Esophagus (tissue), 2 donors: ENCODE measurements around the gene ZNF578. TPM values are rescaled to one million over a fixed set of nuclear protein-coding genes. Genes with fewer than 3 reads are reported as not detected.
A peak's percentile ranks its signal among the peaks of the same experiment; 100 is the strongest.
"Not testable (repeated sequence)": the region's sequence is repeated elsewhere in the genome, so short reads cannot be mapped to it uniquely, and the experiment has no call there.

Source experiments
- H3K27ac ChIP-seq, 2 donors: one replicate each; pipeline ENCODE4 v1.5.1; 2013; ENCODE audit warnings: low read depth in 2 of 2, mild to moderate bottlenecking in 2 of 2, inconsistent platforms in 1 of 2, low read length in 1 of 2, moderate library complexity in 1 of 2
- H3K27me3 ChIP-seq, 2 donors: one replicate each; pipeline ENCODE4 v1.6.1; 2013; ENCODE audit warnings: low read length in 2 of 2, control low read depth in 1 of 2, mild to moderate bottlenecking in 1 of 2; ENCODE audit not compliant: insufficient read depth in 2 of 2, control insufficient read depth in 1 of 2
- H3K36me3 ChIP-seq, 2 donors: one replicate each; pipeline ENCODE4 v1.6.1; 2013; ENCODE audit warnings: low read length in 1 of 2; ENCODE audit not compliant: control insufficient read depth in 2 of 2, insufficient read depth in 2 of 2
- H3K4me1 ChIP-seq, 2 donors: one replicate each; pipeline ENCODE4 v1.6.1; 2013; ENCODE audit warnings: low read length in 1 of 2; ENCODE audit not compliant: control insufficient read depth in 2 of 2, insufficient read depth in 2 of 2
- H3K4me3 ChIP-seq, 2 donors: one replicate each; pipeline ENCODE4 v1.5.1; 2013; ENCODE audit warnings: low read length in 2 of 2, mild to moderate bottlenecking in 2 of 2, low read depth in 1 of 2, moderate library complexity in 1 of 2
- H3K9me3 ChIP-seq, 2 donors: one replicate each; pipeline ENCODE4 v1.6.1; 2013; ENCODE audit warnings: mild to moderate bottlenecking in 2 of 2, low read depth in 1 of 2, low read length in 1 of 2, moderate library complexity in 1 of 2; ENCODE audit not compliant: control insufficient read depth in 2 of 2, insufficient read depth in 1 of 2
- WGBS, 2 donors: extraction: QIAGEN DNeasy Blood & Tissue Kit; methylation state at CpG; one replicate each; pipeline ENCODE4 v1.1.7; 2013; 5-methylcytosine and 5-hydroxymethylcytosine counted together
- polyA plus RNA-seq, 2 donors: library from polyadenylated mRNA; stranded (reverse); fragments of 200-250 nt; gene quantifications; one replicate each; pipeline ENCODE4 v1.2.3, GENCODE V29; 2013
- donor health status: healthy with polysubstance abuse.
- donor health status: Bipolar disorder and iron deficiency.

Gene ZNF578
- polyA plus RNA-seq, 2 donors, result 0.27 to 0.35 TPM

GRCh38 chr19:52532480-52532879 is 79.1 kb downstream of the ZNF578 start:
- Histone ChIP-seq H3K27ac (no peak overlapping the region), H3K9me3 (no peaks in the 10 kb centered on the region), H3K4me3 (no peak overlapping the region), H3K27me3 (no peaks in the 10 kb centered on the region), H3K36me3 (no peaks in the 10 kb centered on the region), H3K4me1 (peaks cover 0 to 8% of the 10 kb centered on the region in 2 donors)
- WGBS, 2 donors, result 95 to 99% methylated on average over 2 of the region's 2 CpGs

GRCh38 chr19:52533901-52534300 is 80.5 kb downstream of the ZNF578 start:
- Histone ChIP-seq H3K9me3 (no peaks in the 10 kb centered on the region), H3K4me3 (no peak overlapping the region), H3K36me3 (no peaks in the 10 kb centered on the region), H3K4me1 (peaks cover 0 to 5% of the 10 kb centered on the region in 2 donors), H3K27ac (no peak overlapping the region), H3K27me3 (no peaks in the 10 kb centered on the region)
- WGBS, 2 donors, result 78 to 86% methylated on average over 5 of the region's 5 CpGs

GRCh38 chr19:52535385-52535770 is 82.0 kb downstream of the ZNF578 start:
- not testable (repeated sequence) for H3K4me1 ChIP-seq, H3K36me3 ChIP-seq, H3K9me3 ChIP-seq, H3K27me3 ChIP-seq
- H3K27ac ChIP-seq, result peak overlapping the region in 1 of 2 donors; percentile 86
- WGBS, 2 donors, result 5 to 27% methylated on average over 13 to 15 of the region's 15 CpGs
- peak overlapping the region; percentile 27 to 58 for H3K4me3 ChIP-seq

DNA sequence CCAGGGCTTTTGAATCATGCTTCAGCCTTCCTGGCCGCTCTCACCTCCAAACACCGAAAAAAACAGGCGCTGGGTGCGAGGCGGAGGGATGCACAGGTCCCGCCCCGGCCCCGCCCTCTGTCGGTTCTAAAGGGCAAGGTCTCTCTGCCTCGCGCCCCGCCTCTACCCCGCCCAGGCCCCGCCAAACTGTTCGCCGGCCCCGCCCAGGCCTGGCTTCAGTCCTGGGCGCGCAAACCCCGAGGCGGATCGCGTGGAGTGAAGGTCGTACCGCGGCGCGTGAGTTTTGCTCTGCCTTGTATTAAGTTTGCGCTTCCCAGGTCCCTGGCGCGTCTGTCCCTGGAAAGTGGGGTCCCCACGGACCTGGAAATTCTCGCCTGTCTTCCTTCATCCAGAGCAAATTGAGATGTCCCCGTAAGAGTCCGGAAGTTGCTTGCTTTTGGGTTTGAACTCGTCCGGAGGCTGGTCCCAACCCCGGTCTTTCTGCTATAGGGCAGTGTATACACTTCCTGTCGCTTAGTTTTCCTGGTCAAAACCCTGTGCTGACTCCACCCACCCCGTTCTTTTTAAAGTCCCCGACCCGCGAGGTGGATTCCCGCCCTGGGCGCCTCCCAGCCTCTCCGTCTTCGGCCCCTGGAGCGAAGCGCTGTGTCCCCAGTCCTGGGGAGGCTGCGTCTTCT is 82.6 kb downstream of the ZNF578 start:
- 2 to 13% methylated on average over 50 of the region's 50 CpGs for WGBS, 2 donors
- Histone ChIP-seq H3K4me1 (peaks cover 0 to 2% of the 10 kb centered on the region in 2 donors), H3K36me3 (no peaks in the 10 kb centered on the region), H3K27ac (peak overlapping the region; percentile 75 to 86), H3K27me3 (no peaks in the 10 kb centered on the region), H3K9me3 (no peaks in the 10 kb centered on the region), H3K4me3 (peak overlapping the region; percentile 53 to 58)

DNA sequence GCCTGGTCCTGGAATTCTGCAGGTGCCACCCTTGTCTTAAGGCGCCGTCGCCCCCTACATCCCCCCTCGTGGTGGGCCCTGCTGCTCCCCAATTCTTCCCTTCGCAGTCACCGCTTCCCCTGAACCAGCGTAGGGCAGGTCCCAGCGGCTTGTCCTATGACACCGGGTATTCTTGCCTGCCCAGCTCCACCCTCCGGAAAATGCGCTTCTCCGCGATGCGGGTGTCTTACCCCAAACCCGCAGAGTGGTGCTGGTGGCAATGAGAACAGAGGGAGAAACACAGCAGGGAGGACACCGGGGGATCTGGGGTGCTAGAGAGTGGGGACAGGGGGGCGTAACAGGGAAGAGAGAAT is 83.1 kb downstream of the ZNF578 start:
- WGBS, 2 donors, result 4 to 15% methylated on average over 17 of the region's 17 CpGs
- H3K9me3 ChIP-seq, result no peaks in the 10 kb centered on the region
- H3K27ac ChIP-seq, result peak overlapping the region; percentile 75 to 86
- H3K36me3 ChIP-seq, result no peaks in the 10 kb centered on the region
- H3K4me1 ChIP-seq, result peaks cover 0 to 2% of the 10 kb centered on the region in 2 donors
- peak overlapping the region; percentile 53 to 58 for H3K4me3 ChIP-seq
- H3K27me3 ChIP-seq, result no peaks in the 10 kb centered on the region

DNA sequence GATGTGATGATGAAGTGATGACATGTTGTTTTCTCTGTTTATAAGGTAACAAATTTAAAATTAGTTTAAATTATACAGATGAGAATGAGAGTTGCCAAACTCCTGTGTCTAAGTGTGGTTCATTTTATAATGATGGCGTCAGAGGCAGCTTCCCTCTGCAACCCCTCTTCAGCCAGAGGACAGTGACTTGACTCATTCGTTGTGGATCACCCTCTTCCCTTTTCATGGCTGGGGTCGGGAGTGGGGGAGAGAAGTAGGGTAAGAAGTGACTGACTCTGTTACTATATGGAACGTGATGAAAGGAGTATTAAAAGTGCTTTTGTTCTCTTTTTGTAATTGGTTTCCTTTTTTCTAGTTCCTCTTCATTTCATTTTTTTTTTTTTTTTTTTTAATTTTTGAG is 85.5 kb downstream of the ZNF578 start:
- H3K36me3 ChIP-seq, H3K9me3 ChIP-seq, H3K27ac ChIP-seq, H3K27me3 ChIP-seq, H3K4me1 ChIP-seq, H3K4me3 ChIP-seq: not testable (repeated sequence)
- WGBS, 2 donors, result 77 to 80% methylated on average over 4 of the region's 4 CpGs

DNA sequence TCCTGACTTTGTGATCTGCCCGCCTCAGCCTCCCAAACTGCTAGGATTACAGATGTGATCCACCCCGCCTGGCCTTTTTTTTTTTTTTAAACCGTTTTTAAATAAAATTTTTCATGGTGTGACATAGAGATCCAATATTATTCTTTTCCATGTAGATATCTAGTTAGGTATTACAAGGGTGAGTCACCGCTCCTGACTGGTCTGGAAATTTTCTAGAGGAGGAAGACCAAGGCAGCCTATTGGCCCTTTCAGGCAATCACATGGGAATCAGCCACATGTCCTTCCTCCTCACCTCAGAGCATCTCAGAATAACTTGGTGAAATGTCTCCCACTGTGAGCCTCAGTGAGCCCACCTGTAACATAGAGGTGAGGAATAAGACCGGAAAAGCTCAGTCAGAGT is 87.8 kb downstream of the ZNF578 start:
- not testable (repeated sequence) for H3K27me3 ChIP-seq, H3K4me3 ChIP-seq, H3K4me1 ChIP-seq, H3K27ac ChIP-seq
- H3K36me3 ChIP-seq, result peaks cover 12 to 17% of the 10 kb centered on the region in 2 donors
- WGBS, 2 donors, result 94 to 95% methylated on average over 5 of the region's 5 CpGs
- peaks cover 0 to 15% of the 10 kb centered on the region in 2 donors for H3K9me3 ChIP-seq

DNA sequence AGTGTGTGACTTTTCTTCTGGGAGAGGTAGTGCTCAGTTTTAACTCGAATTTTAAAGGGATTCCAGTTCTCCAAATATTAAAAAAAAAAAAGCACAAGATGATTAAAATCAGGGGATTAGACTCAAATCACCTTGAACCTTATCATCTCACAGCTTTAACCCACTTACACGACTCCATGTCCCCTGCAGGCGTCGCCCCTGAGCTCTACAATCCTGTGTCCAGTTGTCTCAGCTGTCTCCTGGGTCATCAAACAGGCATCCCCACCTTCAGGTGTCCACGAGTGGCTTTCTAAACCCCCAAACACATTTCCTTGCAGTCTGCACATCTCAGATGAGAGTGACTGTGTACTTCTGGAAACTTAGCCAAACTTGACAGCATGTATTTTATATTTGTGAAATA is 88.3 kb downstream of the ZNF578 start:
- WGBS, 2 donors, result 87% methylated on average over 5 of the region's 5 CpGs
- no peak overlapping the region for H3K4me3 ChIP-seq
- H3K27me3 ChIP-seq, result no peaks in the 10 kb centered on the region
- no peak overlapping the region for H3K27ac ChIP-seq
- peaks cover 0 to 2% of the 10 kb centered on the region in 2 donors for H3K4me1 ChIP-seq
- H3K36me3 ChIP-seq, result peaks cover 12 to 17% of the 10 kb centered on the region in 2 donors
- peaks cover 0 to 17% of the 10 kb centered on the region in 2 donors for H3K9me3 ChIP-seq

DNA sequence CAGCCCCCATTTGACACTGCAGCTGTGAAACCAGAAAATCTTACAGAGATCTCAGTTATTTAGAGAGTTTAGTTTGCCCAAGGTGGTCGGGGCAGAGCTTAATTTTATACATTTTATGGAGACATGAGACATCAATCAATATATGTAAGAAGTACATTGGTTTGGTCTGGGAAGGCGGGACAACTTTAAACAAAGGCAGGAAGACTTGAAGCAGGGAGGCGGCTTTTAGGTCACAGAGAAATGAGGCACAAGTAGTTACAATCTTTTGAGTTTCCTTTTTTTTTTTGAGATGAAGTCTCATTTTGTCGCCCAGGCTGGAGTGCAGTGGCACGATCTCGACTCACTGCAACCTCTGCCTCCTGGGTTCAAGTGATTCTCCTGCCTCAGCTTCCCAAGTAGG is 89.2 kb downstream of the ZNF578 start:
- H3K4me1 ChIP-seq, H3K4me3 ChIP-seq, H3K27ac ChIP-seq, H3K27me3 ChIP-seq: not testable (repeated sequence)
- Histone ChIP-seq H3K9me3 (peaks cover 0 to 17% of the 10 kb centered on the region in 2 donors), H3K36me3 (peaks cover 12 to 17% of the 10 kb centered on the region in 2 donors)
- 80 to 84% methylated on average over 6 of the region's 6 CpGs for WGBS, 2 donors

- Histone ChIP-seq H3K27me3 (no peaks in the 10 kb centered on the region), H3K9me3 (peaks cover 0 to 19% of the 10 kb centered on the region in 2 donors), H3K4me3 (no peak overlapping the region), H3K27ac (no peak overlapping the region), H3K4me1 (no peaks in the 10 kb centered on the region), H3K36me3 (peaks cover 12 to 17% of the 10 kb centered on the region in 2 donors)
- 72 to 78% methylated on average over 8 of the region's 8 CpGs for WGBS, 2 donors
Observed at GRCh38 chr19:52542984-52543664, 89.8 kb downstream of the ZNF578 start.
